ENCODE measurements around the gene CLK1.

CLK1 gene

DNA sequence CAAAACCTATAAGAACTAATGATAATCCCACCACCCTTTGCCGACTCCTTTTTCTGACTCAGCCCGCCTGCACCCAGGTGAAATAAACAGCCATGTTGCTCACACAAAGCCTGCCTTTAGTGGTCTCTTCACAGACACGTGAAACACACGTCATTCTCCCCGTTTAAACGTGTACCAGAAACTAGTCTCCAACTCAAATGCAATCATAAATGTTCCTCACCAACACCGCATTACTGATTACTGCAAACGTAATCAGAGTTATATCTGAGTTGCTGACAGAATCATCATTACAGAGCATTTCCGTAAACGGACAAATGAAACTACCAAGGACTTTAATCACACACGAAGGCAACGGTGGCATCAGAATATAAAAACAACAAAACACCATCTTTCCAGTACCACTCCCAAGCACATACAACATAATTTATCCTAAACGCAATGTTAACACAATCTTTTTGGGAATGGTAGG, 1.9 kb downstream of the CLK1 start:
- TF ChIP-seq TSHZ2 (CRISPR knock-in tag; IDR thresholded peaks at IDR 0.05), result no peak
- peak; percentile 12; the same call in 2 of the 3 replicates for ATAC-seq

DNA sequence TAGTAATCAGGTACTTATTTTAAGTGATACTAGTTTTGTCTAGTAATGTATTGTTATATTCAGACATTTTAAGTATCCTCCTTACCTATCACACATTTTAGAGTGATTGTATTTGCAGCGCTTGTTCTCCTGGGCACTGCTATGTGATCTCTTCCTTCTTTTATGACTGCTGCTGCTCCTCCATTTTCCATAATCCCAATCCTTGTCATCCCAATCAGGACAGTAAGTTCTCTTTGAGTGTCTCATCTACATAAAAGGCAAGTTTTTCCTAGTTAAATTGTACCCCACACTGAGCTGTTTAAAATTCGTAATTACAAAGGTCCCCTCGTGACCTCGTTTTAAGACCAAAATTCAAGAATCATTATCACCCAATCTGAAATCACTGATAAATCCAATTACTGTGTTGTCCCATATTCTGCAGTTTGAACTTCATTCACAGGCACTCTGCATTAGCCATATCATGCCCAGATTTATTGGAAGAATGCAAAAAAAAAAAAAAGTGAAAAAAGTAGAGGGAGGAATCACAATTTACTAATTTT, 2.8 kb downstream of the CLK1 start:
- TF ChIP-seq GLIS3 (CRISPR knock-in tag; IDR thresholded peaks at IDR 0.05), result no peak
- TF ChIP-seq ZFP30 (CRISPR knock-in tag; IDR thresholded peaks at IDR 0.05), result no peak
- no peak for TF ChIP-seq ARNTL (CRISPR knock-in tag; IDR thresholded peaks at IDR 0.05; ENCODE audit: borderline replicate concordance, low read depth)
- TF ChIP-seq ISL1 (CRISPR knock-in tag; IDR thresholded peaks at IDR 0.05), result no peak
- no peak for TF ChIP-seq TOX (CRISPR knock-in tag; IDR thresholded peaks at IDR 0.05; ENCODE audit: borderline replicate concordance)
- TF ChIP-seq, protein P1, sequence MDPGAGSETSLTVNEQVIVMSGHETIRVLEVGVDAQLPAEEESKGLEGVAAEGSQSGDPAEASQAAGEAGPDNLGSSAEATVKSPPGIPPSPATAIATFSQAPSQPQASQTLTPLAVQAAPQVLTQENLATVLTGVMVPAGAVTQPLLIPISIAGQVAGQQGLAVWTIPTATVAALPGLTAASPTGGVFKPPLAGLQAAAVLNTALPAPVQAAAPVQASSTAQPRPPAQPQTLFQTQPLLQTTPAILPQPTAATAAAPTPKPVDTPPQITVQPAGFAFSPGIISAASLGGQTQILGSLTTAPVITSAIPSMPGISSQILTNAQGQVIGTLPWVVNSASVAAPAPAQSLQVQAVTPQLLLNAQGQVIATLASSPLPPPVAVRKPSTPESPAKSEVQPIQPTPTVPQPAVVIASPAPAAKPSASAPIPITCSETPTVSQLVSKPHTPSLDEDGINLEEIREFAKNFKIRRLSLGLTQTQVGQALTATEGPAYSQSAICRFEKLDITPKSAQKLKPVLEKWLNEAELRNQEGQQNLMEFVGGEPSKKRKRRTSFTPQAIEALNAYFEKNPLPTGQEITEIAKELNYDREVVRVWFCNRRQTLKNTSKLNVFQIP (CRISPR knock-in tag; IDR thresholded peaks at IDR 0.05; ENCODE audit: borderline replicate concordance, low read depth), result no peak
- TF ChIP-seq ZNF70 (CRISPR knock-in tag; IDR thresholded peaks at IDR 0.05), result no peak
- TF ChIP-seq TSHZ2 (CRISPR knock-in tag; IDR thresholded peaks at IDR 0.05), result no peak
- no peak for TF ChIP-seq CSRNP3 (CRISPR knock-in tag; IDR thresholded peaks at IDR 0.05)
- TF ChIP-seq, protein P2, sequence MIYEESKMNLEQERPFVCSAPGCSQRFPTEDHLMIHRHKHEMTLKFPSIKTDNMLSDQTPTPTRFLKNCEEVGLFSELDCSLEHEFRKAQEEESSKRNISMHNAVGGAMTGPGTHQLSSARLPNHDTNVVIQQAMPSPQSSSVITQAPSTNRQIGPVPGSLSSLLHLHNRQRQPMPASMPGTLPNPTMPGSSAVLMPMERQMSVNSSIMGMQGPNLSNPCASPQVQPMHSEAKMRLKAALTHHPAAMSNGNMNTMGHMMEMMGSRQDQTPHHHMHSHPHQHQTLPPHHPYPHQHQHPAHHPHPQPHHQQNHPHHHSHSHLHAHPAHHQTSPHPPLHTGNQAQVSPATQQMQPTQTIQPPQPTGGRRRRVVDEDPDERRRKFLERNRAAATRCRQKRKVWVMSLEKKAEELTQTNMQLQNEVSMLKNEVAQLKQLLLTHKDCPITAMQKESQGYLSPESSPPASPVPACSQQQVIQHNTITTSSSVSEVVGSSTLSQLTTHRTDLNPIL (CRISPR knock-in tag; IDR thresholded peaks at IDR 0.05; ENCODE audit: low read depth), result no peak
- TF ChIP-seq PPARA (CRISPR knock-in tag; IDR thresholded peaks at IDR 0.05; ENCODE audit: borderline replicate concordance), result no peak
- TF ChIP-seq CSDC2 (CRISPR knock-in tag; IDR thresholded peaks at IDR 0.05), result no peak
- no peak for TF ChIP-seq OSR1 (CRISPR knock-in tag; IDR thresholded peaks at IDR 0.05)
- no peak for ATAC-seq

- no peak for TF ChIP-seq ISL1 (CRISPR knock-in tag; IDR thresholded peaks at IDR 0.05)
- TF ChIP-seq GLIS3 (CRISPR knock-in tag; IDR thresholded peaks at IDR 0.05), result no peak
- TF ChIP-seq ZC3H10 (CRISPR knock-in tag; IDR thresholded peaks at IDR 0.05), result no peak
- TF ChIP-seq OSR1 (CRISPR knock-in tag; IDR thresholded peaks at IDR 0.05), result no peak
- TF ChIP-seq ZNF565 (CRISPR knock-in tag; conservative IDR thresholded peaks at IDR 0.05; ENCODE audit: low read depth), result no peak
- no peak for TF ChIP-seq BACH2 (CRISPR knock-in tag; IDR thresholded peaks at IDR 0.05; ENCODE audit: borderline replicate concordance)
- no peak for TF ChIP-seq CSDC2 (CRISPR knock-in tag; IDR thresholded peaks at IDR 0.05)
- no peak for TF ChIP-seq ZNF8 (CRISPR knock-in tag; IDR thresholded peaks at IDR 0.05)
- no peak for ATAC-seq
Measured at GRCh38 chr2:200860092-200860795, 4.2 kb downstream of the CLK1 start.

Measured in SK-N-SH treated with all-trans-retinoic acid at 6 μM for 48 hours (cell line).